Measurements from ENCODE around the gene LACTBL1. TPM values are rescaled to one million over a fixed set of nuclear protein-coding genes. Genes with fewer than 3 reads are reported as not detected.

The LACTBL1 gene
- total RNA-seq, 4 donors from 2014 or later, result not detected

- no peak for TF ChIP-seq CTCF (IDR thresholded peaks at IDR 0.05; ENCODE audit: low read depth)
Observed at GRCh38 chr1:22915816-22916470, 56.7 kb downstream of the LACTBL1 start.

- no peak for TF ChIP-seq CTCF (IDR thresholded peaks at IDR 0.05; ENCODE audit: low read depth)
Observed at GRCh38 chr1:22915231-22915630, 57.4 kb downstream of the LACTBL1 start.

- TF ChIP-seq CTCF (IDR thresholded peaks at IDR 0.05; ENCODE audit: low read depth), result no peak
Observed at GRCh38 chr1:22914633-22915217, 57.9 kb downstream of the LACTBL1 start.

GRCh38 chr1:22914156-22914555 is 58.5 kb downstream of the LACTBL1 start:
- TF ChIP-seq CTCF (IDR thresholded peaks at IDR 0.05; ENCODE audit: low read depth), result no peak

GRCh38 chr1:22913421-22914141 is 59.1 kb downstream of the LACTBL1 start:
- TF ChIP-seq CTCF (IDR thresholded peaks at IDR 0.05; ENCODE audit: low read depth), result no peak

GRCh38 chr1:22912311-22912710 is 60.4 kb downstream of the LACTBL1 start:
- no peak for TF ChIP-seq CTCF (IDR thresholded peaks at IDR 0.05; ENCODE audit: low read depth)

GRCh38 chr1:22910986-22911651 is 61.5 kb downstream of the LACTBL1 start:
- TF ChIP-seq CTCF (IDR thresholded peaks at IDR 0.05; ENCODE audit: low read depth), result no peak
